ENCODE results near the gene NUP85.

NUP85 gene

GRCh38 chr17:75262112-75262606, 56.7 kb downstream of the NUP85 start:
- Histone ChIP-seq H3K14ac (ENCODE audit: low read length in 2 of 2) (peak overlapping the region in 1 of 2 experiments; percentile 98), H3K4me1 (ENCODE audit: control insufficient read depth, insufficient read depth, low read depth, low read length) (peaks cover 4% of the 10 kb centered on the region), H3K36me3 (ENCODE audit: control insufficient read depth in 1 of 2, insufficient read depth in 2 of 2, low read depth in 1 of 2, low read length in 2 of 2) (peaks cover 32 to 49% of the 10 kb centered on the region in 2 experiments), H2BK120ac (ENCODE audit: low read depth, low read length) (no peak overlapping the region), H2BK15ac (ENCODE audit: low read depth, poor library complexity, severe bottlenecking) (peak overlapping the region; percentile 54), H3K4me3 (ENCODE audit: insufficient read depth in 1 of 2, low read depth in 1 of 2, low read length in 2 of 2) (peak overlapping the region; percentile 92 to 100), H4K8ac (ENCODE audit: low read length) (peak overlapping the region; percentile 100), H3K23ac (ENCODE audit: low read length in 2 of 2) (no peak overlapping the region), H2BK12ac (ENCODE audit: low read length in 2 of 2) (no peak overlapping the region), H3K9ac (ENCODE audit: low read length) (peak overlapping the region; percentile 100), H4K91ac (ENCODE audit: low read length) (peak overlapping the region; percentile 96), H3K27me3 (ENCODE audit: control insufficient read depth in 1 of 2, insufficient read depth in 1 of 2, low read length in 2 of 2) (no peaks in the 10 kb centered on the region), H3K9me3 (ENCODE audit: control insufficient read depth, low read length) (no peaks in the 10 kb centered on the region), H3K4ac (ENCODE audit: low read depth in 1 of 2, low read length in 2 of 2) (peak overlapping the region; percentile 71 to 97), H3K4me2 (ENCODE audit: low read length, poor library complexity, severe bottlenecking) (peak overlapping the region; percentile 90), H3K79me1 (replicated peaks; ENCODE audit: low read length, poor library complexity, severe bottlenecking) (peaks cover 21% of the 10 kb centered on the region), H3K27ac (ENCODE audit: low read length, poor library complexity, severe bottlenecking) (peak overlapping the region; percentile 100), H2AK5ac (ENCODE audit: low read length, severe bottlenecking) (no peak overlapping the region), H3K18ac (ENCODE audit: low read depth in 1 of 2, low read length in 2 of 2) (peak overlapping the region; percentile 38 to 98), H2BK5ac (ENCODE audit: low read depth, low read length, poor library complexity, severe bottlenecking) (peak overlapping the region; percentile 40), H2AFZ (ENCODE audit: low read depth, low read length) (peak overlapping the region; percentile 74)
- DNase-seq = no peak
- 2% methylated on average over 23 of the region's 23 CpGs for WGBS

- H3K79me1 ChIP-seq (replicated peaks; ENCODE audit: low read length, poor library complexity, severe bottlenecking) = peaks cover 21% of the 10 kb centered on the region
- H2BK12ac ChIP-seq (ENCODE audit: low read length in 2 of 2) = no peak overlapping the region
- H3K9me3 ChIP-seq (ENCODE audit: control insufficient read depth, low read length) = no peaks in the 10 kb centered on the region
- peaks cover 40 to 52% of the 10 kb centered on the region in 2 experiments for H3K36me3 ChIP-seq (ENCODE audit: control insufficient read depth in 1 of 2, insufficient read depth in 2 of 2, low read depth in 1 of 2, low read length in 2 of 2)
- H4K8ac ChIP-seq (ENCODE audit: low read length) = no peak overlapping the region
- no peak overlapping the region for H2BK120ac ChIP-seq (ENCODE audit: low read depth, low read length)
- H4K91ac ChIP-seq (ENCODE audit: low read length) = no peak overlapping the region
- H3K27me3 ChIP-seq (ENCODE audit: control insufficient read depth in 1 of 2, insufficient read depth in 1 of 2, low read length in 2 of 2) = no peaks in the 10 kb centered on the region
- DNase-seq = no peak
- H3K4me3 ChIP-seq (ENCODE audit: insufficient read depth in 1 of 2, low read depth in 1 of 2, low read length in 2 of 2) = peak overlapping the region in 1 of 2 experiments; percentile 100
- no peak overlapping the region for H3K4ac ChIP-seq (ENCODE audit: low read depth in 1 of 2, low read length in 2 of 2)
- H3K4me1 ChIP-seq (ENCODE audit: control insufficient read depth, insufficient read depth, low read depth, low read length) = peaks cover 7% of the 10 kb centered on the region
- H2BK15ac ChIP-seq (ENCODE audit: low read depth, poor library complexity, severe bottlenecking) = no peak overlapping the region
- no peak overlapping the region for H2AFZ ChIP-seq (ENCODE audit: low read depth, low read length)
- no peak overlapping the region for H3K18ac ChIP-seq (ENCODE audit: low read depth in 1 of 2, low read length in 2 of 2)
- no peak overlapping the region for H2BK5ac ChIP-seq (ENCODE audit: low read depth, low read length, poor library complexity, severe bottlenecking)
- no peak overlapping the region for H3K4me2 ChIP-seq (ENCODE audit: low read length, poor library complexity, severe bottlenecking)
- H3K9ac ChIP-seq (ENCODE audit: low read length) = peak overlapping the region; percentile 100
- no peak overlapping the region for H3K14ac ChIP-seq (ENCODE audit: low read length in 2 of 2)
- no peak overlapping the region for H3K27ac ChIP-seq (ENCODE audit: low read length, poor library complexity, severe bottlenecking)
- no peak overlapping the region for H2AK5ac ChIP-seq (ENCODE audit: low read length, severe bottlenecking)
- no peak overlapping the region for H3K23ac ChIP-seq (ENCODE audit: low read length in 2 of 2)
- WGBS = 84% methylated on average over 4 of the region's 4 CpGs
Measured at GRCh38 chr17:75263055-75263454, 57.6 kb downstream of the NUP85 start.

- H2BK15ac ChIP-seq (ENCODE audit: low read depth, poor library complexity, severe bottlenecking) = no peak overlapping the region
- no peak overlapping the region for H3K27ac ChIP-seq (ENCODE audit: low read length, poor library complexity, severe bottlenecking)
- H2AK5ac ChIP-seq (ENCODE audit: low read length, severe bottlenecking) = no peak overlapping the region
- H2BK120ac ChIP-seq (ENCODE audit: low read depth, low read length) = no peak overlapping the region
- no peaks in the 10 kb centered on the region for H3K9me3 ChIP-seq (ENCODE audit: control insufficient read depth, low read length)
- no peak overlapping the region for H3K14ac ChIP-seq (ENCODE audit: low read length in 2 of 2)
- H3K79me1 ChIP-seq (replicated peaks; ENCODE audit: low read length, poor library complexity, severe bottlenecking) = peaks cover 18% of the 10 kb centered on the region
- H2BK5ac ChIP-seq (ENCODE audit: low read depth, low read length, poor library complexity, severe bottlenecking) = no peak overlapping the region
- no peak overlapping the region for H3K4me2 ChIP-seq (ENCODE audit: low read length, poor library complexity, severe bottlenecking)
- peaks cover 40 to 46% of the 10 kb centered on the region in 2 experiments for H3K36me3 ChIP-seq (ENCODE audit: control insufficient read depth in 1 of 2, insufficient read depth in 2 of 2, low read depth in 1 of 2, low read length in 2 of 2)
- no peak overlapping the region for H3K4ac ChIP-seq (ENCODE audit: low read depth in 1 of 2, low read length in 2 of 2)
- no peak overlapping the region for H3K23ac ChIP-seq (ENCODE audit: low read length in 2 of 2)
- H3K18ac ChIP-seq (ENCODE audit: low read depth in 1 of 2, low read length in 2 of 2) = no peak overlapping the region
- 97% methylated on average over 17 of the region's 17 CpGs for WGBS
- no peak overlapping the region for H3K9ac ChIP-seq (ENCODE audit: low read length)
- H3K27me3 ChIP-seq (ENCODE audit: control insufficient read depth in 1 of 2, insufficient read depth in 1 of 2, low read length in 2 of 2) = no peaks in the 10 kb centered on the region
- no peak overlapping the region for H4K8ac ChIP-seq (ENCODE audit: low read length)
- H4K91ac ChIP-seq (ENCODE audit: low read length) = peak overlapping the region; percentile 22
- no peak overlapping the region for H2BK12ac ChIP-seq (ENCODE audit: low read length in 2 of 2)
- H2AFZ ChIP-seq (ENCODE audit: low read depth, low read length) = no peak overlapping the region
- peaks cover 10% of the 10 kb centered on the region for H3K4me1 ChIP-seq (ENCODE audit: control insufficient read depth, insufficient read depth, low read depth, low read length)
- H3K4me3 ChIP-seq (ENCODE audit: insufficient read depth in 1 of 2, low read depth in 1 of 2, low read length in 2 of 2) = no peak overlapping the region
- DNase-seq = no peak
Measured at GRCh38 chr17:75265614-75266315, 60.3 kb downstream of the NUP85 start.

GRCh38 chr17:75266316-75267152, 61.1 kb downstream of the NUP85 start:
- Histone ChIP-seq H3K18ac (ENCODE audit: low read depth in 1 of 2, low read length in 2 of 2) (no peak overlapping the region), H3K4me2 (ENCODE audit: low read length, poor library complexity, severe bottlenecking) (no peak overlapping the region), H4K8ac (ENCODE audit: low read length) (no peak overlapping the region), H2BK12ac (ENCODE audit: low read length in 2 of 2) (no peak overlapping the region), H3K4ac (ENCODE audit: low read depth in 1 of 2, low read length in 2 of 2) (no peak overlapping the region), H3K9ac (ENCODE audit: low read length) (no peak overlapping the region), H2BK120ac (ENCODE audit: low read depth, low read length) (no peak overlapping the region), H2BK15ac (ENCODE audit: low read depth, poor library complexity, severe bottlenecking) (no peak overlapping the region), H4K91ac (ENCODE audit: low read length) (no peak overlapping the region), H3K4me3 (ENCODE audit: insufficient read depth in 1 of 2, low read depth in 1 of 2, low read length in 2 of 2) (peak overlapping the region in 1 of 2 experiments; percentile 15), H3K14ac (ENCODE audit: low read length in 2 of 2) (no peak overlapping the region), H3K23ac (ENCODE audit: low read length in 2 of 2) (no peak overlapping the region), H2AK5ac (ENCODE audit: low read length, severe bottlenecking) (no peak overlapping the region), H3K79me1 (replicated peaks; ENCODE audit: low read length, poor library complexity, severe bottlenecking) (peaks cover 18% of the 10 kb centered on the region), H3K27me3 (ENCODE audit: control insufficient read depth in 1 of 2, insufficient read depth in 1 of 2, low read length in 2 of 2) (no peaks in the 10 kb centered on the region), H2AFZ (ENCODE audit: low read depth, low read length) (no peak overlapping the region), H3K27ac (ENCODE audit: low read length, poor library complexity, severe bottlenecking) (no peak overlapping the region), H3K4me1 (ENCODE audit: control insufficient read depth, insufficient read depth, low read depth, low read length) (peaks cover 13% of the 10 kb centered on the region), H3K36me3 (ENCODE audit: control insufficient read depth in 1 of 2, insufficient read depth in 2 of 2, low read depth in 1 of 2, low read length in 2 of 2) (peaks cover 40 to 46% of the 10 kb centered on the region in 2 experiments), H2BK5ac (ENCODE audit: low read depth, low read length, poor library complexity, severe bottlenecking) (no peak overlapping the region), H3K9me3 (ENCODE audit: control insufficient read depth, low read length) (no peaks in the 10 kb centered on the region)
- DNase-seq = no peak
- 94% methylated on average over 13 of the region's 13 CpGs for WGBS

All from mesenchymal stem cell (in vitro differentiated cells and primary cell).